Caki2 (cell line): ENCODE data around the gene AVPI1. TPM values are rescaled to one million over a fixed set of nuclear protein-coding genes. Genes with fewer than 3 reads are reported as not detected.
"Not testable (repeated sequence)": the region's sequence is repeated elsewhere in the genome, so short reads cannot be mapped to it uniquely, and the experiment has no call there.

Experiments
- DNase-seq: peaks from one replicate; pipeline ENCODE4 v3.0.0-alpha.2; 2015; ENCODE audit warnings: low read depth
- in situ Hi-C: cut with HindIII; loops from 2 replicates; pipeline ENCODE4 v1.10.0; 2016; ENCODE audit warnings: low sequenced_read_pairs, low pct_unique_long_range_greater_than_20kb, mixed read lengths
- total RNA-seq: library from RNA; depleted of rRNA; stranded (reverse); fragments of >200 nt; shearing (Covaris generic); gene quantifications from 2 replicates; pipeline ENCODE4 v1.2.3, GENCODE V29; 2014; ENCODE audit warnings: low replicate concordance

Gene AVPI1
- total RNA-seq, 1 experiment from 2014 or later: 46.1 TPM

GRCh38 chr10:97714401-97715258 is 27.6 kb upstream of the AVPI1 start:
- in situ Hi-C loops: no loop called here

GRCh38 chr10:97713826-97714400 is 26.9 kb upstream of the AVPI1 start:
- in situ Hi-C loops: no loop called here
- DNase-seq: peak; percentile 80

More at GRCh38 chr10:97714401-97715258, 27.6 kb upstream of the AVPI1 start:
- DNase-seq: peak; percentile 50

- peak; percentile 80 for DNase-seq
- in situ Hi-C loops: no loop called here
Observed at GRCh38 chr10:97713339-97713825, 26.3 kb upstream of the AVPI1 start, which contains the start of gene MARVELD1. TSS of gene MARVELD1 (plus strand) at chr10:97713730. CDS start at chr10:97713877, 147 bp downstream.

GRCh38 chr10:97711640-97712572 is 24.9 kb upstream of the AVPI1 start:
- DNase-seq: no peak
- in situ Hi-C loops: no loop called here

GRCh38 chr10:97708976-97709946 is 22.2 kb upstream of the AVPI1 start:
- in situ Hi-C loops: no loop called here
- DNase-seq: peak; percentile 50

DNA sequence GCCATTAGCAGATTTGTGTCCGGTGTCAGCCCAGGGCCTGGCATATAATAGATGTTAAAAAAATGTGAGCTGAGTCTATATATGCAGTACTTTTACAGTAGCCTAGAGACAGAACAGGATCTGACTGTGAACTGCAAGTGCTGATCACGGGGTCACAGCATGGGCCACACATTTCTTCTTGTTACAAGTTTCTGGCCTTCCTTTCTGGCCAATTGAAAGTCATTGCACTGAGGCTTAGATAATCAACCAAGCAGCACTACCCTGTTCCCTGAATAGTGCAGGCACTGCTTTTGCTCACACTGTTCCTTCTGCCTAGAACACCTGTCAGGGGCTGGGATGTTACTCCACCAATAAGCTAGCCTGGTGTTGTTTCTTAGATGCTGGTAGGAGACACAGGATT is 21.1 kb upstream of the AVPI1 start:
- in situ Hi-C loops: no loop called here
- DNase-seq: no peak

- in situ Hi-C loops: no loop called here
Observed at GRCh38 chr10:97707134-97707861, 20.3 kb upstream of the AVPI1 start.

DNA sequence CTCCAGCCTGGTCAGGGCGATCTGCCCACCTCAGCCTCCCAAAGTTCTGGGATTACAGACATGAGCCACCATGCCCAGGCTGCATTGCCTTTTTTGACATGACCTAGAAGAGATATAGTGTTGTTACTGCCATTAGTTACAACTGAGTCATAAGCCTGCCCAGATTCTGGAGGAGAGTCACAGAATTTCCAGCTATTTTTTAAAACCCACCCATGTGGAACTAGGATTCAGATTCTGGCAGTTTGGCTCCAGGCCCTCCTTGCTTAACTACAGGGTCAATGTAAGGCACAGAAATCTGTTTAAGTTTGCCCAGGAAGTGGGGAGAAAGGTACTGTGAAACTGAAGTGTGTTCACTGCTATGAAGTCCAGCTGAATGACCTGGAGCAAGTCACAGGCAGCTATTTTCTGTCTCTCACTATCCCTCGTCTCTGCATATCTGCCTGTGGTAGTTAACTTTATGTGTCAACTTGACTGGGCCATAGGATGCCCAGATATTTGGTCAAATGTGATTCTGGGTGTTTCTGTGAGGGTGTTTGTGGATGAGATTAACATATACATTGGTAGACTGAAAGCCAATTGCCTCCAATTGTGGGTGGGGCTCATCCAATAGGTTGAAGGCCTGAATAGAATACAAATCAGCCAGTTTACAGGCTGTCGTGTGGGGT is 18.1 kb upstream of the AVPI1 start:
- DNase-seq: no peak
- in situ Hi-C loops: no loop called here

More at GRCh38 chr10:97707134-97707861, 20.3 kb upstream of the AVPI1 start:
- no peak for DNase-seq

DNA sequence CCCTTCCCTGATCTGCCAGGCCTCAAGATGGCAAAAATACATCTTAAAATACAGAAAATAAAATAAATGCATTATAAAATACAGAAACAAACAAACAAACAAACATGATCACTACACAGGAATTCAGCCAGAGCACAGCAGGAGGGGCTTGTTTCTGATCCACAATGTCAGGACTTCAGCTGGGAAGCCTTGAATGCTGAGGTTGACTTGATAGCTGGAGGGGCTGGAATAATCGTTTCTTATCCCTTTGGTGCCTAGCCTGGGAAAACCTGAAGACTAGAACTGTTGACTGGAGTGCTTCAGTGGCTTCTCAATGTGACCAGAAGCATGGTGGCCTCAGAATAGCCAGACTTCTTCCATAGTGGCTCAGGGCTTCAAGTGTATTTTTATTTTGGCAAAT is 17.3 kb upstream of the AVPI1 start:
- no peak for DNase-seq
- in situ Hi-C loops: no loop called here

- in situ Hi-C loops: no loop called here
- DNase-seq: no peak
Observed at GRCh38 chr10:97703398-97704067, 16.5 kb upstream of the AVPI1 start.

DNA sequence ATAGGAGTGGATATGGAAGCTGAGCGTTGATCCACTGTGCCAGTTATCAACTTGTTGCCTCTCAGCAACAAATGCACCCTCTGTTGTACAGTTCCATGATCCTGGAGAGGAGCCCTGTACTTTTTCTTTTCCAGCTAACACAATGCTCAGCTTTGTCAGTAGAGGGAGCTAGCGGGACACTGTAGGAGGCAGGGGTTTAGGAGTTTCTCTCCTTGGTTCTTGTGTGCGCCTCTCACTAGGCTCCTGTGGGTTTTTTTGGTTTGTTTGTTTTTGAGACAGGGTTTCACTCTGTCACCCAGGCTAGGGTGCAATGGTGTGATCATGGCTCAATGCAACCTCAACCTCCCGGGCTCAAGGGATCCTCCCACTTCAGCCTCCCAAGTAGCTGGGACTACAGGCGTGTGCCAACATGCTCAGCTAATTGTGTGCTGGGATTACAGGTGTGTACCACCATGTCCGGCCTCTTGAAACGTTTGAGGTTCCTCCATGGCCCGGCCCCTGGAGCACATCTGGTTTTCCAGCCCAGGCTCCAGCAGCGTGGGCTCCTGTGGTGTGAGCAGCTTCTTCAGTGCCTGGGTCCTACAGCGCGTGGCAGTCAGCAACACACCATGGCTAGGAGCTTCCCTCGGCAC is 14.5 kb upstream of the AVPI1 start:
- in situ Hi-C loops: no loop called here
- DNase-seq: peak; percentile 68

DNA sequence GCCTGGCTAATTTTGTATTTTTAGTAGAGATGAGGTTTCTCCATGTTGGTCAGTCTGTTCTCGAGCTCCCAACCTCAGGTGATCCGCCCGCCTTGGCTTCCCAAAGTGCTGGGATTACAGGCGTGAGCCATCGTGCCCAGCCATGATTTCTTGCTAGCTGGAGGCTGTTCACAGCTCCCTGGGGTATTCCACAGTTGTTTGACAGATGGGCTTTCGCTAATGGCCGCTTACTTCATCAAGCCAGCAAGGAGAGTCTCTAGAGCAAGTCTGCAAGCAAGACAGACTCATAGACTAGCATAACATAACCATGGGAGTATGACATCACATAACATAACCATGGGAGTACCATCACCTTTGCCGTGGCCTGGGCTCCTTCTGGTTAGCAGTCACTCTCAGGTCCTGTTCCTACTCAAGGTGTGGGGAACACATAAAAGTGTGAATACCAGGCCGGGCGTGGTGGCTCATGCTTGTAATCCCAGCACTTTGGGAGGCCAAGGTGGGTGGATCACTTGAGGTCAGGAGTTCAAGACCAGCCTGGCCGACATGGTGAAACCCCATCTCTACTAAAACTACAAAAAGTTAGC is 11.1 kb upstream of the AVPI1 start:
- DNase-seq, in situ Hi-C loops: not testable (repeated sequence)

- in situ Hi-C loops: no loop called here
- DNase-seq: no peak
Observed at GRCh38 chr10:97690133-97690532, 3.1 kb upstream of the AVPI1 start.

GRCh38 chr10:97689559-97690020 is 2.5 kb upstream of the AVPI1 start:
- DNase-seq: peak; percentile 95
- in situ Hi-C loops: no loop called here
